Thymus (tissue), 11 donors: ENCODE results near the gene ADRB2. TPM values are rescaled to one million over a fixed set of nuclear protein-coding genes. Genes with fewer than 3 reads are reported as not detected.
A peak's percentile ranks its signal among the peaks of the same experiment; 100 is the strongest.

Experiments used
- DNase-seq, 9 donors: peaks; one replicate each; pipeline ENCODE4 v3.0.0-alpha.2; 2013; ENCODE audit warnings: low spot score in 9 of 9, low read depth in 6 of 9, missing footprints in 1 of 9
- H3K27ac ChIP-seq, 2 donors: one replicate each; pipeline ENCODE4 v1.5.1; 2013; ENCODE audit warnings: control low read depth in 1 of 2, low read depth in 1 of 2, low read length in 1 of 2, mild to moderate bottlenecking in 1 of 2, moderate library complexity in 1 of 2
- H3K27me3 ChIP-seq, 2 donors: one replicate each; pipeline ENCODE4 v1.5.1; 2013; ENCODE audit warnings: low read length in 1 of 2; ENCODE audit not compliant: control insufficient read depth in 2 of 2, insufficient read depth in 1 of 2
- H3K36me3 ChIP-seq, 2 donors: one replicate each; pipeline ENCODE4 v1.5.1; 2013; ENCODE audit warnings: low read length in 1 of 2, mild to moderate bottlenecking in 1 of 2, moderate library complexity in 1 of 2; ENCODE audit not compliant: control insufficient read depth in 2 of 2, insufficient read depth in 2 of 2
- H3K4me1 ChIP-seq, 2 donors: one replicate each; pipeline ENCODE4 v1.5.1; 2013; ENCODE audit warnings: low read length in 2 of 2; ENCODE audit not compliant: control insufficient read depth in 2 of 2, insufficient read depth in 2 of 2
- H3K4me3 ChIP-seq, 2 donors: one replicate each; pipeline ENCODE4 v1.5.1; 2013; ENCODE audit warnings: low read length in 2 of 2, control low read depth in 1 of 2, mild to moderate bottlenecking in 1 of 2
- H3K9me3 ChIP-seq, 2 donors: one replicate each; pipeline ENCODE4 v1.5.1; 2013; ENCODE audit warnings: low read length in 1 of 2, mild to moderate bottlenecking in 1 of 2; ENCODE audit not compliant: control insufficient read depth in 2 of 2, insufficient read depth in 1 of 2
- WGBS: extraction: QIAGEN DNeasy Blood & Tissue Kit; methylation state at CpG from one replicate; pipeline ENCODE4 v1.1.7; 2013; 5-methylcytosine and 5-hydroxymethylcytosine counted together
- polyA plus RNA-seq: library from polyadenylated mRNA; stranded (reverse); fragments of 200-250 nt; gene quantifications from one replicate; pipeline ENCODE4 v1.2.3, GENCODE V29; 2013
- total RNA-seq: library from RNA; stranded (reverse); fragments of 120-200 nt; gene quantifications from one replicate; pipeline ENCODE4 v1.2.4, GENCODE V29; 2013
- donor health status: healthy.

Gene ADRB2
- total and polyA plus RNA-seq, 2 donors, result 1.9 to 2.2 TPM

DNA sequence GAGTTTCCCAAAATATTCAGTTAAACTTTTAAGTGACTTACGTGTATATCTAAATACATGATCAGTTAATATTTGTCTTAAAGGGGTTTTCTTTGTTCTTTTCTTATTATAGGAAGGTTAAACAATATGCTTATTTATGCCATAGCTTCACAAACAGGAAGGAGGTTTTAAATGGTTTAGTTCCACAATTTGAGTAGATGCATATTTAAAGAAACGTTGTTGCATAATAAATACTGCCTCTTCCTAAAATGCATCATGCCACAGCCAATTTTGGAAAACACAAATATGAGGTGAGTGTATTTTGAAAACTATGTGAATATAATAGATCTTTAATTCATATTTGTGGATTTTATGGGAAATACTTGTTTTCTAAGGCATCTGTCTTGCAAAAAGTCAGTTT is 2.5 kb upstream of the ADRB2 start:
- Histone ChIP-seq H3K4me3 (no peak overlapping the region), H3K27me3 (peaks cover 4 to 32% of the 10 kb centered on the region in 2 donors), H3K36me3 (no peaks in the 10 kb centered on the region), H3K9me3 (peaks cover 0 to 2% of the 10 kb centered on the region in 2 donors), H3K4me1 (peaks cover 4 to 13% of the 10 kb centered on the region in 2 donors), H3K27ac (no peak overlapping the region)
- 77% methylated on average over 2 of the region's 2 CpGs for WGBS
- DNase-seq, result no peak

DNA sequence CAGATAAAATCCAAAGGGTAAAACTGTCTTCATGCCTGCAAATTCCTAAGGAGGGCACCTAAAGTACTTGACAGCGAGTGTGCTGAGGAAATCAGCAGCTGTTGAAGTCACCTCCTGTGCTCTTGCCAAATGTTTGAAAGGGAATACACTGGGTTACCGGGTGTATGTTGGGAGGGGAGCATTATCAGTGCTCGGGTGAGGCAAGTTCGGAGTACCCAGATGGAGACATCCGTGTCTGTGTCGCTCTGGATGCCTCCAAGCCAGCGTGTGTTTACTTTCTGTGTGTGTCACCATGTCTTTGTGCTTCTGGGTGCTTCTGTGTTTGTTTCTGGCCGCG is 727 bp upstream of the ADRB2 start:
- peaks cover 4 to 13% of the 10 kb centered on the region in 2 donors for H3K4me1 ChIP-seq
- no peak for DNase-seq

DNA sequence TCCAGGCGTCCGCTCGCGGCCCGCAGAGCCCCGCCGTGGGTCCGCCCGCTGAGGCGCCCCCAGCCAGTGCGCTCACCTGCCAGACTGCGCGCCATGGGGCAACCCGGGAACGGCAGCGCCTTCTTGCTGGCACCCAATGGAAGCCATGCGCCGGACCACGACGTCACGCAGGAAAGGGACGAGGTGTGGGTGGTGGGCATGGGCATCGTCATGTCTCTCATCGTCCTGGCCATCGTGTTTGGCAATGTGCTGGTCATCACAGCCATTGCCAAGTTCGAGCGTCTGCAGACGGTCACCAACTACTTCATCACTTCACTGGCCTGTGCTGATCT is 294 bp downstream of the ADRB2 start:
- H3K4me3 ChIP-seq, result peak overlapping the region; percentile 64 to 69
- no peaks in the 10 kb centered on the region for H3K36me3 ChIP-seq
- peaks cover 0 to 2% of the 10 kb centered on the region in 2 donors for H3K9me3 ChIP-seq
- H3K4me1 ChIP-seq, result peaks cover 4 to 16% of the 10 kb centered on the region in 2 donors
- no peak for DNase-seq
- peak overlapping the region in 1 of 2 donors; percentile 74 for H3K27ac ChIP-seq
- peaks cover 4 to 32% of the 10 kb centered on the region in 2 donors for H3K27me3 ChIP-seq
- WGBS, result 19% methylated on average over 28 of the region's 28 CpGs

More for the DNA sequence above, 727 bp upstream of the ADRB2 start:
- Histone ChIP-seq H3K4me3 (peak overlapping the region; percentile 64 to 69), H3K9me3 (peaks cover 0 to 2% of the 10 kb centered on the region in 2 donors), H3K27me3 (peaks cover 4 to 32% of the 10 kb centered on the region in 2 donors), H3K36me3 (no peaks in the 10 kb centered on the region), H3K27ac (peak overlapping the region; percentile 68 to 90)
- under 1% methylated on average over 9 of the region's 9 CpGs for WGBS

DNA sequence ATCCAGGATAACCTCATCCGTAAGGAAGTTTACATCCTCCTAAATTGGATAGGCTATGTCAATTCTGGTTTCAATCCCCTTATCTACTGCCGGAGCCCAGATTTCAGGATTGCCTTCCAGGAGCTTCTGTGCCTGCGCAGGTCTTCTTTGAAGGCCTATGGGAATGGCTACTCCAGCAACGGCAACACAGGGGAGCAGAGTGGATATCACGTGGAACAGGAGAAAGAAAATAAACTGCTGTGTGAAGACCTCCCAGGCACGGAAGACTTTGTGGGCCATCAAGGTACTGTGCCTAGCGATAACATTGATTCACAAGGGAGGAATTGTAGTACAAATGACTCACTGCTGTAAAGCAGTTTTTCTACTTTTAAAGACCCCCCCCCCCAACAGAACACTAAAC is 1.3 kb downstream of the ADRB2 start:
- H3K9me3 ChIP-seq, result peaks cover 0 to 2% of the 10 kb centered on the region in 2 donors
- peak overlapping the region; percentile 6 to 8 for H3K4me3 ChIP-seq
- peaks cover 4 to 19% of the 10 kb centered on the region in 2 donors for H3K4me1 ChIP-seq
- WGBS, result 96% methylated on average over 7 of the region's 7 CpGs
- H3K27me3 ChIP-seq, result peaks cover 4 to 32% of the 10 kb centered on the region in 2 donors
- no peaks in the 10 kb centered on the region for H3K36me3 ChIP-seq
- no peak overlapping the region for H3K27ac ChIP-seq
- no peak for DNase-seq

DNA sequence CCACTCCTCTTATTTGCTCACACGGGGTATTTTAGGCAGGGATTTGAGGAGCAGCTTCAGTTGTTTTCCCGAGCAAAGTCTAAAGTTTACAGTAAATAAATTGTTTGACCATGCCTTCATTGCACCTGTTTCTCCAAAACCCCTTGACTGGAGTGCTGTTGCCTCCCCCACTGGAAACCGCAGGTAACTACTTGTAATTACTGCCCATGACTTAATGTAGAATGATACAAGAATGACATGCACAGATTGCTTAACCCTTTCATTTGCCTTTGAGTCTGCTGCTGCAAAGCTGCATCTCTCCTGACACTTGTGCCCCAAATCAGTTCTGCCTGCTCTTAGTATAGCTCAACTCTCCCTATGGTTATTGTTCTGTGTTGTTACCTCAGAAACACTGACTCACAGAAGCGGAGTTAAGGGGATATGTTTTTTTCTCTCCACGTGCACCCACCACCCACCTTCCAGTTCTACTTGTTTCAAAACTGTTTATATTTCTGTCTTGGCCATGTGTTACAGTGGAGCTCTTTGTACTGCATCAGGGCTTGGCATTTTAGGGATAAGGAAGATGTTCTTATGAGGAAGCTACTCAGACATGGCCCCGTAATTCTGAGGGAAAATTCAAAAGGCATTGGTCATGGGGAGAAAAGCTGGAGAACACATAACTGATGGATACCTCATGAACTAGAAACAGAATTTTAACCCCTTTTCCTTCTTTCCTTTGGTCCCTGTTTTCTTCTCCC is 2.3 kb downstream of the ADRB2 start:
- DNase-seq, result no peak
- no peaks in the 10 kb centered on the region for H3K36me3 ChIP-seq
- peaks cover 4 to 32% of the 10 kb centered on the region in 2 donors for H3K27me3 ChIP-seq
- peaks cover 4 to 19% of the 10 kb centered on the region in 2 donors for H3K4me1 ChIP-seq
- no peak overlapping the region for H3K27ac ChIP-seq
- peak overlapping the region in 1 of 2 donors; percentile 8 for H3K4me3 ChIP-seq
- WGBS, result 81% methylated on average over 6 of the region's 6 CpGs
- peaks cover 0 to 2% of the 10 kb centered on the region in 2 donors for H3K9me3 ChIP-seq

DNA sequence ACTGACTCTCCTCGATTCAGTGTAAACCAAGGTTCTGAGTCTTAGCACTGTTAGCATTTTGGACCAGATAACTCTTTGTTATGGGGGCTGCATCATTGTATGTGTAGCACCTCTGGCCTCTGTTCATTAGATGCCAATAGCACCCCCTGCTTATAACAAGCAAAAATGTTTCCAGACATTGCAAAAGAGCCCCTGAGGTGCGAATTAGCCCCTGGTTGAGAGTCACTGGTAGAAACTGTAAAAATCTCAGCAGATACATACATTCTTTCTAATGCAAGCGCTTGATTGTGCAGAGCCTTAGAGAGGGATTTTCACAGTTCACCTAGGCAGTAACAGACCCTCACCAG is 2.8 kb downstream of the ADRB2 start:
- Histone ChIP-seq H3K36me3 (no peaks in the 10 kb centered on the region), H3K4me1 (peaks cover 4 to 19% of the 10 kb centered on the region in 2 donors), H3K27me3 (peaks cover 4 to 32% of the 10 kb centered on the region in 2 donors), H3K4me3 (no peak overlapping the region), H3K9me3 (peaks cover 0 to 2% of the 10 kb centered on the region in 2 donors), H3K27ac (no peak overlapping the region)
- 94% methylated on average over 3 of the region's 3 CpGs for WGBS
- DNase-seq, result no peak

DNA sequence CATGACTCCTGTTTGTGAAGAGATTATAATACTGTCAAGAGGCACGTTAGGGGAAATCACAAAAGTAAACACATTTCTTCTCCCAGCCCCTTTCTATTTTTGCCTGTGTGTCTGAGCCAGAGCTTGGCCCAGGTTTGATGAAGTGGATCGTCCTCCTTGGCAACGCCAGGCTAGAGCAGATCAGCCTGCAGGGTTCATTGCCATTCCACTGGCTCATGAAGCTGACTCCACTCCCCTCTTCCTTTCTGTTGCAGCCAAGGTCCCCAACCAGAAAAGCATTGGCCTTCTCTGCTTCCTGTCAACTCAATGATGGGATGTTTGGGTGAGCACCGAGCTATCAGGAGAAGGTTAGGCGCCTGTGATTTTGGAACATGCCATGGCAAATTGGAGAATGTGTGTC is 3.3 kb downstream of the ADRB2 start:
- Histone ChIP-seq H3K36me3 (no peaks in the 10 kb centered on the region), H3K9me3 (peaks cover 0 to 2% of the 10 kb centered on the region in 2 donors), H3K27ac (no peak overlapping the region), H3K4me3 (no peak overlapping the region), H3K27me3 (peaks cover 4 to 28% of the 10 kb centered on the region in 2 donors), H3K4me1 (peaks cover 4 to 19% of the 10 kb centered on the region in 2 donors)
- 92% methylated on average over 5 of the region's 5 CpGs for WGBS
- DNase-seq, result no peak

DNA sequence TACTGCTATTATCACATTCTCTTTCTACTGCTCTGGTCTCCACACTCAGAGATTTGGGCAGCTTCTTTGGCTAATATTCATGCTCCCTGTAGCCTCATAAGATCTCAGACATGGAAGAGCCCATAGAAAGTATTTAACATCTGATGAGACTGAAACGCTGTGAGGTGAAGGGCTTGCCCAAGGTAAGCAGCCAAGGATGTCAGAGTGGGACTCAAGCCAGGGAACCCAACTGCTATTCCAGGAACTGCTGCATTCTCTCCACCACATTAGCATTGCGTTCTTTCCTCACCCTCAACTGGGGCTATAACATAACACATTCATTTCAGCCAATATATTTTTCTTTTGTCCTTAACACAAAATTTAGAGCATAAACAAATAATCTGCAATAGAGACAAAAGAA is 3.8 kb downstream of the ADRB2 start:
- Histone ChIP-seq H3K27me3 (peaks cover 4 to 23% of the 10 kb centered on the region in 2 donors), H3K36me3 (no peaks in the 10 kb centered on the region), H3K9me3 (peaks cover 0 to 2% of the 10 kb centered on the region in 2 donors), H3K27ac (no peak overlapping the region), H3K4me1 (peaks cover 4 to 19% of the 10 kb centered on the region in 2 donors), H3K4me3 (no peak overlapping the region)
- 92% methylated on average over 2 of the region's 2 CpGs for WGBS
- no peak for DNase-seq

DNA sequence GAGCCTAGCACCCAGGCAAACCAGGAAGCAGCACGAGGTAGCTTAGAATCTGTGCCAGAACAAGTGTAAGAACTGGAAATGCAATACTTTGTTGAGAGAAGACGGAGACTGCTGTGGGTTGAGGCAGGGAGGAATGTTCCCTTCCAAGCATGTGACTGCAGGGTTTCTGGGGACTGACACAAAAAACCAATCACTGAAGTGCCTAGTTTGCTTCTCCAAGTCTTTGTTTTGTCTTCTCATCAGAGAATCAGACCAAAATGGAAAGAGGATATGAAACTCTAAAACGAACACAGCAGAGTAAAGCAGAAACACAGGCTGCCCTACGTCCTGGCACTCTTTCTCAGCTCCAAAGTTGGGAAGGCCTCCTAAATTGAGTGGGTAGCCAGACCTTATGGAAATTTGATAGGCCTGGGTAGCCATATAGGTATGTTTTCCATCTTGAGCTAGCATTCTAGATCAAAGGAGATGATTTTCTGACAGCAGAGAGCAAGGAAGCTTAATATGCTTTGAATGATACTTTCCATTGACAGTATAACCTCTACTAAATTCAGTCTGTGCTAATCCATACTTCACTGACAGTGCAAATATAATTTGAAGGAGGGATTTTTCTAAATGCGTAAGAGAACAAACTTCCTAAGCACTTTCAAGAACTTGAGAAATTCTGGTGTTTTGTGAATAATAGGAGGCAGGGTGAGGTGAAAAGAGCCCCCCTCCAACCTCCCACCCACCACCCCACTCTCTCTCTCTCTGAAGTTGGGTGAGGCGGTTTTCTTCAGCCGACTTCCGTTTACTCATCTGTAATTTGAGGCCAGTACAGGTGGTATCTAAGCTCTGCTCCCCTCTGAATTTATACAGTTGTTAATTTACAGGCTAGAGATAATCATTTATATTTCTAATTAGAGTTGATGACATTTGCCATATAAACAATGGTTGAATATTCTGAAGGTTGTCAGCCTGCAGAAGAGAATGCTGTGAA is 5.5 kb downstream of the ADRB2 start:
- Histone ChIP-seq H3K27ac (peak overlapping the region in 1 of 2 donors; percentile 41), H3K4me1 (peaks cover 2 to 8% of the 10 kb centered on the region in 2 donors), H3K36me3 (no peaks in the 10 kb centered on the region), H3K27me3 (peaks cover 4 to 8% of the 10 kb centered on the region in 2 donors), H3K4me3 (no peak overlapping the region), H3K9me3 (no peaks in the 10 kb centered on the region)
- DNase-seq, result peak in 1 of 9 donors; percentile 43
- WGBS, result 81% methylated on average over 8 of the region's 8 CpGs
